GM13976 (cell line): ENCODE results near the gene BMAL1.

Experiments used
- DNase-seq: peaks from one replicate; pipeline ENCODE4 v3.0.0; 2012; ENCODE audit warnings: low spot score
- CTCF ChIP-seq: IDR thresholded peaks from 2 replicates; pipeline ENCODE4 v1.5.1; 2012; ENCODE audit warnings: borderline replicate concordance, mild to moderate bottlenecking; ENCODE audit not compliant: insufficient read depth; ENCODE audit errors: extremely low read depth, missing control alignments, control extremely low read depth
- in situ Hi-C: fragments of 300-500 bp; cut with MboI; formaldehyde crosslinking; loops from one replicate; pipeline ENCODE4 v1.12.0; 2022; ENCODE audit warnings: low sequenced_read_pairs, mixed read lengths, inconsistent platforms; ENCODE audit not compliant: unreplicated experiment

Gene BMAL1

GRCh38 chr11:13280777-13281176 lies 3.2 kb downstream of the BMAL1 start:
- in situ Hi-C loops, result no loop called here
- no peak for DNase-seq
- TF ChIP-seq CTCF, result no peak

GRCh38 chr11:13283636-13284035 lies 6.0 kb downstream of the BMAL1 start:
- in situ Hi-C loops, result no loop called here
- no peak for DNase-seq
- no peak for TF ChIP-seq CTCF

GRCh38 chr11:13284776-13285588 lies 7.4 kb downstream of the BMAL1 start:
- no peak for DNase-seq
- in situ Hi-C loops, result no loop called here
- no peak for TF ChIP-seq CTCF

GRCh38 chr11:13286279-13286821 lies 8.8 kb downstream of the BMAL1 start:
- DNase-seq, result no peak
- TF ChIP-seq CTCF, result no peak
- in situ Hi-C loops, result no loop called here

- in situ Hi-C loops, result no loop called here
- TF ChIP-seq CTCF, result no peak
- no peak for DNase-seq
These were observed 9.4 kb downstream of the BMAL1 start for GRCh38 chr11:13287036-13287435.

GRCh38 chr11:13287681-13288080 lies 10.1 kb downstream of the BMAL1 start:
- no peak for DNase-seq
- no peak for TF ChIP-seq CTCF
- in situ Hi-C loops, result no loop called here
